Suprapubic skin (tissue), 4 donors: ENCODE measurements around the gene TBPL1. TPM values are rescaled to one million over a fixed set of nuclear protein-coding genes. Genes with fewer than 3 reads are reported as not detected.

Source experiments
- DNase-seq, 2 donors: peaks; one replicate each; pipeline ENCODE4 v3.0.0-alpha.2; 2019; ENCODE audit warnings: low spot score in 2 of 2
- H3K27ac ChIP-seq: fragments of 200-600 bp; sonication (generic); one replicate; pipeline ENCODE4 v1.5.1; 2019
- H3K27me3 ChIP-seq: fragments of 200-600 bp; sonication (generic); one replicate; pipeline ENCODE4 v1.5.1; 2019
- H3K36me3 ChIP-seq: fragments of 200-600 bp; sonication (generic); one replicate; pipeline ENCODE4 v1.5.1; 2019
- H3K4me1 ChIP-seq: fragments of 200-600 bp; sonication (generic); one replicate; pipeline ENCODE4 v1.5.1; 2019
- H3K4me3 ChIP-seq: fragments of 200-600 bp; sonication (generic); one replicate; pipeline ENCODE4 v1.5.1; 2019; ENCODE audit warnings: mild to moderate bottlenecking
- H3K9me3 ChIP-seq: fragments of 200-600 bp; sonication (generic); one replicate; pipeline ENCODE4 v1.5.1; 2019
- CTCF ChIP-seq, 2 donors: fragments of 200-600 bp in 1 of 2; fragments of 450-650 bp in 1 of 2; sonication (generic) in 1 of 2; IDR thresholded peaks; one replicate each; pipeline ENCODE4 v1.5.1; 2016 to 2019; ENCODE audit warnings: antibody characterized with exemption in 2 of 2, mild to moderate bottlenecking in 1 of 2, moderate library complexity in 1 of 2
- EP300 ChIP-seq: sonication (generic); formaldehyde crosslinking; IDR thresholded peaks from one replicate; pipeline ENCODE4 v1.6.1; 2017; ENCODE audit warnings: antibody characterized with exemption
- POLR2A ChIP-seq, 2 donors: fragments of 450-650 bp; IDR thresholded peaks; one replicate each; pipeline ENCODE4 v1.6.1; 2017; ENCODE audit warnings: antibody characterized with exemption in 2 of 2, mild to moderate bottlenecking in 2 of 2, moderate library complexity in 2 of 2
- POLR2AphosphoS5 ChIP-seq, 3 donors: sonication (generic); formaldehyde crosslinking; IDR thresholded peaks; one replicate each; pipeline ENCODE4 v1.6.1; 2017; ENCODE audit warnings: antibody characterized with exemption in 3 of 3
- WGBS: methylation state at CpG from one replicate; pipeline ENCODE4 v1.1.5; 2018; 5-methylcytosine and 5-hydroxymethylcytosine counted together
- total RNA-seq, 4 donors: library from RNA; depleted of rRNA; stranded (reverse); fragments of >200 nt; gene quantifications; one replicate each; pipeline ENCODE4 v1.1.0, GENCODE V29; 2016

TBPL1 gene
- total RNA-seq, 4 donors from 2014 or later: 10.2 to 15.3 (median 13.7) TPM

- H3K4me1 ChIP-seq: peaks cover 6% of the 10 kb centered on the region
- DNase-seq: no peak
- no peak overlapping the region for H3K4me3 ChIP-seq
- no peaks in the 10 kb centered on the region for H3K27me3 ChIP-seq
- no peaks in the 10 kb centered on the region for H3K9me3 ChIP-seq
- H3K27ac ChIP-seq: no peak overlapping the region
- TF ChIP-seq EP300: no peak
- no peak for TF ChIP-seq POLR2AphosphoS5 (IDR thresholded peaks at IDR 0.05)
- no peak for TF ChIP-seq CTCF (IDR thresholded peaks at IDR 0.05)
- TF ChIP-seq POLR2A (IDR thresholded peaks at IDR 0.05): no peak
- no peaks in the 10 kb centered on the region for H3K36me3 ChIP-seq
- WGBS: 79% methylated on average over 2 of the region's 2 CpGs
Measured at GRCh38 chr6:133948472-133948871, 4.6 kb upstream of the TBPL1 start.

DNA sequence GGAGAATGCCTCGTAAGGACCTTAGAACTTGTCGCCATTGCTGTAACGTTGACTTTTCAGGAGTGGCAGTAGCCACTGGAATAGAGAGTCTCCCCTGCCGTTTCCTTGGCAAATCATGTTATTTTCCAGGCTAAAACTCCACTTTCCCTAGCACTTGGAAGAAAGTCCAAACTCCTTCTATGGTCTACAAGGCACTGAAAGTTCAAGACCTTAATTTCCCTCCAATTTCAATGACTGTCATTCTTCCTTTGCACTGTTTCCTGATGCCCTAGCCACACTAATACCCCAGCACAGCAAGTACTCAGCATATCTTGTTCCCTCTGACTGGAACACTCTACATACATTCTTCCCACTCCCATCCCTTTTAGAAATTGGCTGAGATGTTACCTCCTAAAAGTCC lies 1.8 kb upstream of the TBPL1 start:
- no peak for TF ChIP-seq POLR2AphosphoS5 (IDR thresholded peaks at IDR 0.05)
- 82% methylated on average over 4 of the region's 4 CpGs for WGBS
- peak overlapping the region; percentile 96 for H3K4me3 ChIP-seq
- H3K4me1 ChIP-seq: peaks cover 26% of the 10 kb centered on the region
- H3K27me3 ChIP-seq: no peaks in the 10 kb centered on the region
- H3K36me3 ChIP-seq: no peaks in the 10 kb centered on the region
- DNase-seq: no peak
- H3K9me3 ChIP-seq: no peaks in the 10 kb centered on the region
- H3K27ac ChIP-seq: no peak overlapping the region

GRCh38 chr6:133951881-133952814 lies 876 bp upstream of the TBPL1 start:
- peak overlapping the region; percentile 96 for H3K4me3 ChIP-seq
- no peaks in the 10 kb centered on the region for H3K27me3 ChIP-seq
- DNase-seq: peak; percentile 76 to 86
- no peaks in the 10 kb centered on the region for H3K36me3 ChIP-seq
- peaks cover 26% of the 10 kb centered on the region for H3K4me1 ChIP-seq
- H3K9me3 ChIP-seq: no peaks in the 10 kb centered on the region
- WGBS: 0% methylated on average over 35 of the region's 65 CpGs
- H3K27ac ChIP-seq: peak overlapping the region; percentile 86
- TF ChIP-seq POLR2A (IDR thresholded peaks at IDR 0.05): no peak
- TF ChIP-seq CTCF (IDR thresholded peaks at IDR 0.05): peak in 1 of 2 donors; percentile 41
- TF ChIP-seq POLR2AphosphoS5 (IDR thresholded peaks at IDR 0.05): peak in 1 of 3 donors; percentile 8
- peak; percentile 18 for TF ChIP-seq EP300

- no peak for DNase-seq
- Histone ChIP-seq H3K27ac (peak overlapping the region; percentile 86), H3K27me3 (no peaks in the 10 kb centered on the region), H3K4me1 (peaks cover 33% of the 10 kb centered on the region), H3K4me3 (peak overlapping the region; percentile 96), H3K9me3 (no peaks in the 10 kb centered on the region), H3K36me3 (no peaks in the 10 kb centered on the region)
- 8% methylated on average over 23 of the region's 23 CpGs for WGBS
- TF ChIP-seq POLR2A (IDR thresholded peaks at IDR 0.05) (no peak), POLR2AphosphoS5 (IDR thresholded peaks at IDR 0.05) (no peak), CTCF (IDR thresholded peaks at IDR 0.05) (no peak), EP300 (no peak)
Measured at GRCh38 chr6:133953634-133954415, 801 bp downstream of the TBPL1 start.

- Histone ChIP-seq H3K4me1 (peaks cover 37% of the 10 kb centered on the region), H3K27ac (no peak overlapping the region), H3K9me3 (no peaks in the 10 kb centered on the region), H3K27me3 (no peaks in the 10 kb centered on the region), H3K4me3 (no peak overlapping the region), H3K36me3 (no peaks in the 10 kb centered on the region)
- no peak for DNase-seq
- WGBS: 80% methylated on average over 7 of the region's 7 CpGs
- TF ChIP-seq EP300 (no peak), POLR2AphosphoS5 (IDR thresholded peaks at IDR 0.05) (no peak), CTCF (IDR thresholded peaks at IDR 0.05) (no peak), POLR2A (IDR thresholded peaks at IDR 0.05) (no peak)
Measured at GRCh38 chr6:133954657-133955576, 1.9 kb downstream of the TBPL1 start.
